Muscle of leg (tissue), 11 donors: Measurements from ENCODE around the gene PCSK6. TPM values are rescaled to one million over a fixed set of nuclear protein-coding genes. Genes with fewer than 3 reads are reported as not detected.
"Not testable (repeated sequence)": the region's sequence is repeated elsewhere in the genome, so short reads cannot be mapped to it uniquely, and the experiment has no call there.

Experiments
- DNase-seq: peaks from one replicate; pipeline ENCODE4 v3.0.0; 2013
- H3K27ac ChIP-seq: one replicate; pipeline ENCODE4 v1.5.1; 2013; ENCODE audit warnings: mild to moderate bottlenecking, low read length, control low read depth
- H3K27me3 ChIP-seq: one replicate; pipeline ENCODE4 v1.6.1; 2013; ENCODE audit warnings: low read length; ENCODE audit not compliant: control insufficient read depth, insufficient read depth
- H3K36me3 ChIP-seq: one replicate; pipeline ENCODE4 v1.6.1; 2013; ENCODE audit warnings: low read length; ENCODE audit not compliant: control insufficient read depth, insufficient read depth
- H3K4me1 ChIP-seq: one replicate; pipeline ENCODE4 v1.6.1; 2013; ENCODE audit warnings: low read length; ENCODE audit not compliant: control insufficient read depth, insufficient read depth
- H3K4me3 ChIP-seq: one replicate; pipeline ENCODE4 v1.5.1; 2013; ENCODE audit warnings: low read length, control low read depth
- H3K9me3 ChIP-seq: replicated peaks from 2 replicates; pipeline ENCODE4 v1.6.1; 2013; ENCODE audit warnings: low read depth, low read length; ENCODE audit not compliant: control insufficient read depth
- whole genome bisulfite sequencing: methylation state at CpG from one replicate; pipeline ENCODE4 v1.1.5; 2013; ENCODE audit warnings: missing lambda C conversion rate; ENCODE audit not compliant: insufficient coverage; 5-methylcytosine and 5-hydroxymethylcytosine counted together
- polyA plus RNA-seq, 8 donors: library from polyadenylated mRNA; unstranded; fragments of 120-200 nt; gene quantifications; one replicate each; pipeline versions ENCODE4 v1.2.1 to v1.2.3, GENCODE V29; 2013; ENCODE audit warnings: inconsistent platforms in 1 of 8, low replicate concordance in 1 of 8; ENCODE audit not compliant: insufficient read length in 8 of 8, insufficient read depth in 1 of 8
- total RNA-seq: library from RNA; stranded (reverse); fragments of 120-200 nt; gene quantifications from one replicate; pipeline ENCODE4 v1.2.4, GENCODE V29; 2013

Gene PCSK6
- total and polyA plus RNA-seq, 9 donors: 6.2 to 14.1 (median 9.5) TPM

- H3K27ac ChIP-seq, H3K36me3 ChIP-seq, H3K27me3 ChIP-seq, DNase-seq, H3K9me3 ChIP-seq, H3K4me3 ChIP-seq, H3K4me1 ChIP-seq: not testable (repeated sequence)
- WGBS: 93% methylated on average over 5 of the region's 6 CpGs
Observed at GRCh38 chr15:101416475-101416874, 73.0 kb downstream of the PCSK6 start.

GRCh38 chr15:101413239-101413638 lies 76.3 kb downstream of the PCSK6 start:
- Histone ChIP-seq H3K27ac (no peak overlapping the region), H3K4me3 (no peak overlapping the region), H3K36me3 (no peaks in the 10 kb centered on the region), H3K27me3 (no peaks in the 10 kb centered on the region), H3K9me3 (no peaks in the 10 kb centered on the region), H3K4me1 (no peaks in the 10 kb centered on the region)
- no CpG with 5 or more reads among the region's 3 CpGs for WGBS
- DNase-seq: no peak

GRCh38 chr15:101411581-101411980 lies 77.9 kb downstream of the PCSK6 start:
- Histone ChIP-seq H3K4me3 (no peak overlapping the region), H3K9me3 (no peaks in the 10 kb centered on the region), H3K36me3 (no peaks in the 10 kb centered on the region), H3K27ac (no peak overlapping the region), H3K4me1 (no peaks in the 10 kb centered on the region), H3K27me3 (no peaks in the 10 kb centered on the region)
- no peak for DNase-seq
- 97% methylated on average over 7 of the region's 10 CpGs for WGBS

- no peaks in the 10 kb centered on the region for H3K4me1 ChIP-seq
- no peaks in the 10 kb centered on the region for H3K27me3 ChIP-seq
- 72% methylated on average over 11 of the region's 12 CpGs for WGBS
- H3K36me3 ChIP-seq: no peaks in the 10 kb centered on the region
- no peak overlapping the region for H3K4me3 ChIP-seq
- DNase-seq: no peak
- no peaks in the 10 kb centered on the region for H3K9me3 ChIP-seq
- H3K27ac ChIP-seq: no peak overlapping the region
Observed at GRCh38 chr15:101411085-101411484, 78.4 kb downstream of the PCSK6 start.

- no peaks in the 10 kb centered on the region for H3K27me3 ChIP-seq
- no peak overlapping the region for H3K27ac ChIP-seq
- H3K9me3 ChIP-seq: no peaks in the 10 kb centered on the region
- no peaks in the 10 kb centered on the region for H3K4me1 ChIP-seq
- H3K36me3 ChIP-seq: no peaks in the 10 kb centered on the region
- WGBS: 64% methylated on average over 6 of the region's 7 CpGs
- no peak overlapping the region for H3K4me3 ChIP-seq
- no peak for DNase-seq
Observed at GRCh38 chr15:101410612-101411011, 78.9 kb downstream of the PCSK6 start.

GRCh38 chr15:101409621-101410020 lies 79.9 kb downstream of the PCSK6 start:
- H3K9me3 ChIP-seq: no peaks in the 10 kb centered on the region
- 93% methylated on average over 3 of the region's 4 CpGs for WGBS
- no peak for DNase-seq
- H3K27me3 ChIP-seq: no peaks in the 10 kb centered on the region
- H3K4me1 ChIP-seq: no peaks in the 10 kb centered on the region
- no peak overlapping the region for H3K4me3 ChIP-seq
- no peak overlapping the region for H3K27ac ChIP-seq
- no peaks in the 10 kb centered on the region for H3K36me3 ChIP-seq

GRCh38 chr15:101407966-101408775 lies 81.3 kb downstream of the PCSK6 start:
- WGBS: 67% methylated on average over 18 of the region's 23 CpGs
- Histone ChIP-seq H3K36me3 (no peaks in the 10 kb centered on the region), H3K4me3 (no peak overlapping the region), H3K4me1 (no peaks in the 10 kb centered on the region), H3K9me3 (no peaks in the 10 kb centered on the region), H3K27ac (no peak overlapping the region), H3K27me3 (no peaks in the 10 kb centered on the region)
- DNase-seq: no peak

GRCh38 chr15:101407439-101407838 lies 82.1 kb downstream of the PCSK6 start:
- H3K4me1 ChIP-seq: no peaks in the 10 kb centered on the region
- no peaks in the 10 kb centered on the region for H3K9me3 ChIP-seq
- no peaks in the 10 kb centered on the region for H3K36me3 ChIP-seq
- no peaks in the 10 kb centered on the region for H3K27me3 ChIP-seq
- no peak overlapping the region for H3K27ac ChIP-seq
- 86% methylated on average over 5 of the region's 5 CpGs for WGBS
- no peak for DNase-seq
- no peak overlapping the region for H3K4me3 ChIP-seq

GRCh38 chr15:101406526-101407195 lies 82.8 kb downstream of the PCSK6 start:
- H3K4me1 ChIP-seq: no peaks in the 10 kb centered on the region
- WGBS: 66% methylated on average over 13 of the region's 20 CpGs
- no peak overlapping the region for H3K4me3 ChIP-seq
- DNase-seq: no peak
- H3K9me3 ChIP-seq: no peaks in the 10 kb centered on the region
- no peaks in the 10 kb centered on the region for H3K27me3 ChIP-seq
- no peak overlapping the region for H3K27ac ChIP-seq
- H3K36me3 ChIP-seq: no peaks in the 10 kb centered on the region

GRCh38 chr15:101406036-101406435 lies 83.5 kb downstream of the PCSK6 start:
- Histone ChIP-seq H3K9me3 (no peaks in the 10 kb centered on the region), H3K27me3 (no peaks in the 10 kb centered on the region), H3K4me1 (no peaks in the 10 kb centered on the region), H3K4me3 (no peak overlapping the region), H3K36me3 (no peaks in the 10 kb centered on the region), H3K27ac (no peak overlapping the region)
- DNase-seq: no peak
- no CpG with 5 or more reads among the region's 12 CpGs for WGBS
